NB4 (cell line): Measurements from ENCODE around the gene C22orf31.

Experiments
- DNase-seq: peaks from one replicate; pipeline ENCODE4 v3.0.0; 2010; ENCODE audit warnings: low read depth
- H3K4me3 ChIP-seq: one replicate; pipeline ENCODE4 v1.5.1; 2011; ENCODE audit warnings: mild to moderate bottlenecking, low read depth, low read length, moderate library complexity
- CTCF ChIP-seq: IDR thresholded peaks from one replicate; pipeline ENCODE4 v1.5.1; 2012; ENCODE audit warnings: low read depth, low read length
- MAX ChIP-seq: IDR thresholded peaks from 2 replicates; pipeline ENCODE4 v1.6.1; 2011; ENCODE audit warnings: low read depth, low read length
- MYC ChIP-seq: IDR thresholded peaks from 2 replicates; pipeline ENCODE4 v1.6.1; 2011; ENCODE audit warnings: low read depth, low read length
- POLR2A ChIP-seq: IDR thresholded peaks from 2 replicates; pipeline ENCODE4 v1.6.1; 2011; ENCODE audit warnings: mild to moderate bottlenecking; ENCODE audit not compliant: insufficient read length; ENCODE audit errors: extremely low read depth

The C22orf31 gene

GRCh38 chr22:29029202-29030000 is 32.2 kb downstream of the C22orf31 start:
- no peak overlapping the region for H3K4me3 ChIP-seq
- no peak for TF ChIP-seq MYC
- no peak for TF ChIP-seq MAX
- no peak for TF ChIP-seq POLR2A
- no peak for TF ChIP-seq CTCF
- DNase-seq = no peak

DNA sequence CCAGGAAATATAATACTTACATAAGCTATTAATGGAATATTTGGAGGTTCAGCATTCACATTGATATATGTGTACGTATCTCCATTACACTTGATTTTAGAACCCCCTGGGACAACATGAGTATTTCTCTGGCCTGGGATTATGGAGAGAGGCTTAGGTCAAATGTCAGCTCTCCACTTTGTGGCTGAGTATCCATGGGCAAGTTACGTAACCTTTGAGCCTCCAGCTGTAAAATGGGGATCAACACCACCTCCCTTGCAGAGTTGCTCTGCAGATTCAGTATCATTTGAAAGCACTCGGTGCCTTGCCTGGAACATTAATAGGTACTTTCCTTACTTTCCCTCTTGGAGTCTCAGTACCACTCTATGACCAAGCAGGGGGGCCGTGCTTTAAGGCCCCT is 33.2 kb downstream of the C22orf31 start:
- no peak for DNase-seq
- no peak overlapping the region for H3K4me3 ChIP-seq
- TF ChIP-seq MYC (no peak), CTCF (no peak), POLR2A (no peak), MAX (no peak)

DNA sequence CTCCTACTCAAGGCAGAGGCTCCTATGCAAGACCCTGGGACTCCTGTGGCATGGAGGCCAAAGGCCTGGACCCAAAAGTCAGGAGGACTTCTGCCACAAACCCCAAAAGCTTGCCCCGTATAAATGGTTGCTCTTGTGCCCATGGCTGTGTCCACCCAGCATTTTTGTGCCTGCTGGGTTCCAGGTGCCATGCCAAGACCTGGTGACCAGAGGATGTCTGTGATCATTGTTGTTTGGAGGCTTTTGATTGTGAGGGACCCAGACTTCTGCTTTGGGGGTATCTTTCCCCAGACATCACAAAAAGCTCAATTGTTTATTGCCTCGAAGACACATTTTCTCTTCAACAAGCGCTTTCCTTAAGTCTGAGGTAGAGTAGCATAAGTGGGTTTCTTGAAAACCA is 35.1 kb downstream of the C22orf31 start:
- no peak for TF ChIP-seq MYC
- TF ChIP-seq MAX = no peak
- no peak for TF ChIP-seq CTCF
- TF ChIP-seq POLR2A = no peak
- H3K4me3 ChIP-seq = no peak overlapping the region

GRCh38 chr22:29023172-29023796 is 38.3 kb downstream of the C22orf31 start:
- H3K4me3 ChIP-seq = no peak overlapping the region
- no peak for TF ChIP-seq POLR2A
- TF ChIP-seq MYC = no peak
- no peak for TF ChIP-seq CTCF
- TF ChIP-seq MAX = no peak
- DNase-seq = no peak

More for the DNA sequence above, 35.1 kb downstream of the C22orf31 start:
- DNase-seq = no peak

- TF ChIP-seq POLR2A (no peak), MAX (no peak), MYC (no peak), CTCF (no peak)
- DNase-seq = no peak
- H3K4me3 ChIP-seq = no peak overlapping the region
Measured at GRCh38 chr22:29022101-29022817, 39.4 kb downstream of the C22orf31 start.
